Brain microvascular endothelial cell (primary cell): Measurements from ENCODE around the gene MYLK.

ENCODE experiments used
- DNase-seq: peaks from one replicate; pipeline ENCODE4 v3.0.0-alpha.2; 2020
- H3K27ac ChIP-seq: fragments of 250-450 bp; sonication (Bioruptor Pico); 2 replicates; pipeline ENCODE4 v1.5.1; 2020; ENCODE audit warnings: mild to moderate bottlenecking, moderate library complexity
- H3K27me3 ChIP-seq: fragments of 250-450 bp; sonication (Bioruptor Pico); replicated peaks from 2 replicates; pipeline ENCODE4 v1.5.1; 2020; ENCODE audit warnings: mild to moderate bottlenecking
- H3K36me3 ChIP-seq: fragments of 250-450 bp; sonication (Bioruptor Pico); replicated peaks from 2 replicates; pipeline ENCODE4 v1.5.1; 2020; ENCODE audit warnings: mild to moderate bottlenecking
- H3K4me3 ChIP-seq: 2 replicates; pipeline ENCODE4 v1.5.1; 2011; ENCODE audit warnings: low read depth, mild to moderate bottlenecking, control low read depth, low read length, moderate library complexity
- CTCF ChIP-seq: IDR thresholded peaks from 2 replicates; pipeline ENCODE4 v1.5.1; 2011; ENCODE audit warnings: low read depth, mild to moderate bottlenecking, moderate library complexity, low read length, control low read depth, inconsistent platforms; ENCODE audit errors: missing control alignments
- in situ Hi-C: cut with HindIII; loops from 2 replicates; pipeline ENCODE4 v1.10.0; 2017; ENCODE audit warnings: low sequenced_read_pairs, low pct_ligation_motif_present

Gene MYLK

GRCh38 chr3:123884203-123884831 is at the start of gene MYLK:
TSS of gene MYLK (minus strand) at chr3:123884332. CDS start at chr3:123793841, 90,491 bp downstream.
- in situ Hi-C loops = no loop called here
- Histone ChIP-seq H3K4me3 (peak within 1 kb of the TSS; percentile 66), H3K27me3 (no peaks in the 10 kb centered on the region), H3K27ac (no peak within 1 kb of the TSS), H3K36me3 (no peaks in the 10 kb centered on the region)
- peak; percentile 82 for DNase-seq
- TF ChIP-seq CTCF = no peak

- no peaks in the 10 kb centered on the region for H3K27me3 ChIP-seq
- in situ Hi-C loops = no loop called here
- no peak overlapping the region for H3K4me3 ChIP-seq
- H3K36me3 ChIP-seq = peaks cover 7% of the 10 kb centered on the region
- H3K27ac ChIP-seq = no peak overlapping the region
- DNase-seq = no peak
- no peak for TF ChIP-seq CTCF
Measured at GRCh38 chr3:123930445-123930844, 46.3 kb upstream of the MYLK start.

GRCh38 chr3:123929325-123929724 is 45.2 kb upstream of the MYLK start:
- no peak for DNase-seq
- TF ChIP-seq CTCF = no peak
- Histone ChIP-seq H3K27ac (no peak overlapping the region), H3K36me3 (peaks cover 7% of the 10 kb centered on the region), H3K27me3 (no peaks in the 10 kb centered on the region), H3K4me3 (no peak overlapping the region)
- in situ Hi-C loops = no loop called here

- in situ Hi-C loops = no loop called here
Measured at GRCh38 chr3:123926396-123926795, 42.3 kb upstream of the MYLK start.

GRCh38 chr3:123920868-123921267 is 36.7 kb upstream of the MYLK start:
- Histone ChIP-seq H3K4me3 (no peak overlapping the region), H3K36me3 (peaks cover 4% of the 10 kb centered on the region), H3K27me3 (no peaks in the 10 kb centered on the region), H3K27ac (no peak overlapping the region)
- DNase-seq = no peak
- TF ChIP-seq CTCF = no peak
- in situ Hi-C loops = no loop called here

More at GRCh38 chr3:123926396-123926795, 42.3 kb upstream of the MYLK start:
- peaks cover 4% of the 10 kb centered on the region for H3K36me3 ChIP-seq
- no peaks in the 10 kb centered on the region for H3K27me3 ChIP-seq
- DNase-seq = no peak
- TF ChIP-seq CTCF = no peak
- no peak overlapping the region for H3K27ac ChIP-seq
- H3K4me3 ChIP-seq = no peak overlapping the region

- DNase-seq = no peak
- no peaks in the 10 kb centered on the region for H3K27me3 ChIP-seq
- no peak for TF ChIP-seq CTCF
- peaks cover 4% of the 10 kb centered on the region for H3K36me3 ChIP-seq
- in situ Hi-C loops = no loop called here
- no peak overlapping the region for H3K4me3 ChIP-seq
- H3K27ac ChIP-seq = no peak overlapping the region
Measured at GRCh38 chr3:123920383-123920782, 36.3 kb upstream of the MYLK start.
